H9 (cell line): Measurements from ENCODE around the gene HMG20B. TPM values are rescaled to one million over a fixed set of nuclear protein-coding genes. Genes with fewer than 3 reads are reported as not detected.

Experiments
- DNase-seq: peaks from one replicate; pipeline ENCODE4 v3.0.0-alpha.2; 2017
- H2AFZ ChIP-seq: one replicate; pipeline ENCODE4 v1.6.1; 2013; ENCODE audit warnings: mild to moderate bottlenecking, low read length, control low read depth, moderate library complexity
- H2AK5ac ChIP-seq: 2 replicates; pipeline ENCODE4 v1.6.1; 2013; ENCODE audit warnings: low read length, control low read depth, mixed read lengths; ENCODE audit not compliant: insufficient read length
- H2BK120ac ChIP-seq: one replicate; pipeline ENCODE4 v1.6.1; 2013; ENCODE audit warnings: low read depth, mild to moderate bottlenecking, low read length, control low read depth, inconsistent platforms; ENCODE audit not compliant: poor library complexity, severe bottlenecking
- H2BK12ac ChIP-seq: 2 replicates; pipeline ENCODE4 v1.6.1; 2013; ENCODE audit warnings: low read length, control low read depth, mixed read lengths, low read depth; ENCODE audit not compliant: insufficient read length
- H2BK15ac ChIP-seq: 2 replicates; pipeline ENCODE4 v1.6.1; 2013; ENCODE audit warnings: low read depth, low read length, control low read depth
- H2BK20ac ChIP-seq: one replicate; pipeline ENCODE4 v1.6.1; 2013; ENCODE audit warnings: low read depth, mild to moderate bottlenecking, low read length, control low read depth, inconsistent platforms; ENCODE audit not compliant: poor library complexity, severe bottlenecking
- H2BK5ac ChIP-seq: 2 replicates; pipeline ENCODE4 v1.6.1; 2013; ENCODE audit warnings: low read length, control low read depth, mixed read lengths; ENCODE audit not compliant: insufficient read length
- H3K14ac ChIP-seq: 2 replicates; pipeline ENCODE4 v1.6.1; 2013; ENCODE audit warnings: low read length, control low read depth; ENCODE audit not compliant: insufficient read depth
- H3K18ac ChIP-seq: 2 replicates; pipeline ENCODE4 v1.6.1; 2013; ENCODE audit warnings: low read depth, mild to moderate bottlenecking, mixed read lengths, low read length, control low read depth; ENCODE audit not compliant: insufficient read length
- H3K23ac ChIP-seq: 2 replicates; pipeline ENCODE4 v1.6.1; 2013; ENCODE audit warnings: low read length, control low read depth, mixed read lengths, low read depth; ENCODE audit not compliant: insufficient read length
- H3K23me2 ChIP-seq: 2 replicates; pipeline ENCODE4 v1.6.1; 2013; ENCODE audit warnings: low read depth, mild to moderate bottlenecking, mixed read lengths, low read length, control low read depth; ENCODE audit not compliant: insufficient read length, poor library complexity, severe bottlenecking
- H3K27ac ChIP-seq: 2 replicates; pipeline ENCODE4 v1.5.1; 2013; ENCODE audit warnings: low read length, control low read depth, mixed read lengths, low read depth; ENCODE audit not compliant: insufficient read length
- H3K27me3 ChIP-seq: 2 replicates; pipeline ENCODE4 v1.6.1; 2013; ENCODE audit warnings: low read length, control low read depth, inconsistent platforms; ENCODE audit not compliant: insufficient read depth
- H3K4ac ChIP-seq: 2 replicates; pipeline ENCODE4 v1.6.1; 2013; ENCODE audit warnings: low read depth, mild to moderate bottlenecking, control low read depth, inconsistent platforms, low read length, moderate library complexity
- H3K4me1 ChIP-seq: 2 replicates; pipeline ENCODE4 v1.6.1; 2013; ENCODE audit warnings: low read length, control low read depth, inconsistent platforms; ENCODE audit not compliant: insufficient read depth
- H3K4me2 ChIP-seq: 2 replicates; pipeline ENCODE4 v1.6.1; 2013; ENCODE audit warnings: low read length, control low read depth, mixed read lengths; ENCODE audit not compliant: insufficient read length, insufficient read depth
- H3K56ac ChIP-seq: 2 replicates; pipeline ENCODE4 v1.6.1; 2013; ENCODE audit warnings: low read depth, mild to moderate bottlenecking, mixed read lengths, low read length, control low read depth; ENCODE audit not compliant: insufficient read length
- H3K79me1 ChIP-seq: 2 replicates; pipeline ENCODE4 v1.6.1; 2013; ENCODE audit warnings: low read depth, mild to moderate bottlenecking, moderate library complexity, low read length, control low read depth, inconsistent platforms; ENCODE audit not compliant: insufficient read depth, poor library complexity, severe bottlenecking
- H3K79me2 ChIP-seq: 2 replicates; pipeline ENCODE4 v1.6.1; 2013; ENCODE audit warnings: low read length, control low read depth, inconsistent platforms; ENCODE audit not compliant: insufficient read depth
- H3K9ac ChIP-seq: 2 replicates; pipeline ENCODE4 v1.6.1; 2013; ENCODE audit warnings: low read length, control low read depth, mixed read lengths; ENCODE audit not compliant: insufficient read length; ENCODE audit errors: extremely low read depth
- H3K9me3 ChIP-seq: one replicate; pipeline ENCODE4 v1.6.1; 2013; ENCODE audit warnings: low read depth, low read length, inconsistent platforms; ENCODE audit not compliant: control insufficient read depth
- H3T11ph ChIP-seq: one replicate; pipeline ENCODE4 v1.6.1; 2013; ENCODE audit warnings: mild to moderate bottlenecking, low read length, control low read depth, inconsistent platforms
- H4K20me1 ChIP-seq: one replicate; pipeline ENCODE4 v1.6.1; 2013; ENCODE audit not compliant: control insufficient read depth, insufficient read length, insufficient read depth
- H4K5ac ChIP-seq: 2 replicates; pipeline ENCODE4 v1.6.1; 2013; ENCODE audit warnings: low read depth, mild to moderate bottlenecking, mixed read lengths, low read length, control low read depth; ENCODE audit not compliant: insufficient read length
- H4K8ac ChIP-seq: replicated peaks from 2 replicates; pipeline ENCODE4 v1.6.1; 2013; ENCODE audit warnings: low read length, control low read depth, mixed read lengths, low read depth; ENCODE audit not compliant: insufficient read length
- H4K91ac ChIP-seq: 2 replicates; pipeline ENCODE4 v1.6.1; 2013; ENCODE audit warnings: low read depth, mild to moderate bottlenecking, moderate library complexity, mixed read lengths, low read length, control low read depth; ENCODE audit not compliant: insufficient read length
- H3K27ac Mint-ChIP-seq, 3 experiments: 2 replicates in 2 of 3; 3 replicates in 1 of 3; pipeline ENCODE4 v1.8.0; 2020 to 2021; ENCODE audit warnings: mixed read lengths in 3 of 3, mild to moderate bottlenecking in 1 of 3, moderate library complexity in 1 of 3
- H3K27me3 Mint-ChIP-seq: 2 replicates; pipeline ENCODE4 v1.8.0; 2021; ENCODE audit warnings: low read depth, mild to moderate bottlenecking, moderate library complexity, mixed read lengths
- H3K36me3 Mint-ChIP-seq, 3 experiments: 2 replicates in 2 of 3; 3 replicates in 1 of 3; pipeline ENCODE4 v1.8.0; 2020 to 2021; ENCODE audit warnings: low read depth in 3 of 3, mixed read lengths in 3 of 3; ENCODE audit not compliant: insufficient read depth in 1 of 3
- H3K4me1 Mint-ChIP-seq, 2 experiments: 2 replicates each; pipeline ENCODE4 v1.8.0; 2020; ENCODE audit warnings: mixed read lengths in 2 of 2
- H3K4me3 Mint-ChIP-seq, 2 experiments: 2 replicates in 1 of 2; 3 replicates in 1 of 2; pipeline ENCODE4 v1.8.0; 2020 to 2021; ENCODE audit warnings: mild to moderate bottlenecking in 2 of 2, mixed read lengths in 2 of 2, moderate library complexity in 1 of 2
- H3K9me3 Mint-ChIP-seq, 2 experiments: 2 replicates in 1 of 2; 3 replicates in 1 of 2; pipeline ENCODE4 v1.8.0; 2020; ENCODE audit warnings: mild to moderate bottlenecking in 2 of 2, mixed read lengths in 2 of 2, moderate library complexity in 1 of 2
- WGBS: extraction: QIAGEN DNeasy Blood & Tissue Kit; methylation state at CpG from one replicate; pipeline ENCODE4 v1.1.7; 2013; ENCODE audit warnings: missing lambda C conversion rate, low lambda C conversion rate, mixed read lengths; ENCODE audit not compliant: insufficient read length; ENCODE audit errors: extremely low coverage; 5-methylcytosine and 5-hydroxymethylcytosine counted together
- total RNA-seq: library from RNA; stranded (reverse); gene quantifications from 2 replicates; pipeline ENCODE4 v1.2.1, GENCODE V29; 2021
- TF ChIP-seq, protein P1 (sequence below): fragments of 200-600 bp; sonication (generic); conservative IDR thresholded peaks from 3 replicates; pipeline ENCODE4 v1.8.0; 2021; ENCODE audit warnings: antibody characterized with exemption, mild to moderate bottlenecking

HMG20B gene
- total RNA-seq, 1 experiment from 2014 or later, result 58.1 TPM

DNA sequence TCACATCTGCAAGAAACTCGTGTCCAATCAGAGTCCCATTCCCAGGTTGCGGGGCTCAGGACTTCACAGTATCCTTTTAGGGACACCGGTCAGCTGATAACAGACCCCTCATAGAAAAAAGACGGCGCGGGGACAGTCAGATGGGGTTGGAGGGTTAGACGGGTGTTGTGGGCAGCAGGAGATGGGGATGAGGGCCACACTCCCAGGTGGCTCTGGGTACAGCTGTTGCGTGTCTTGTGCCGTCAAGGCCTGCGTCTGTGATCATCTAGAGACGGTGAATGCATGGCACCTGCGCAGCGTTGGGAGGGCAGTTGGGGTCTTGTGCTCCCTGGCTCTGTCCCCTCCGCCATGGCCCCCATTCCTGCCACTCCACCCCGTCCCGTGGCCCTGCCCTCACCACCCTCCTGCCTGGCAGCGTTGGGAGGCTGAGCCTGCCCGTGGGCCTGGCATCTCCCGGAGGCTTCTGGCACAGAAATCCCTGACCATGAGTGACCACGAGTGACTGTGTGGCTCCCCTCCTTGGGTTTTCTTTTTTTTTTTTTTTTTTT, 47.8 kb upstream of the HMG20B start:
- no peak overlapping the region for H3K27ac ChIP-seq
- Mint-ChIP-seq H3K27ac (peak overlapping the region; percentile 23 to 63 (median 62); a peak in 1 of 7 replicates), H3K36me3 (peaks cover 10 to 35% (median 33%) of the 10 kb centered on the region in 3 experiments), H3K9me3 (no peaks in the 10 kb centered on the region; a peak in 1 of 5 replicates), H3K27me3 (no peaks in the 10 kb centered on the region), H3K4me1 (peaks cover 7 to 10% of the 10 kb centered on the region in 2 experiments), H3K4me3 (no peak overlapping the region)
- DNase-seq, result no peak
- no peak overlapping the region for H3K18ac ChIP-seq
- H2BK120ac ChIP-seq, result no peak overlapping the region
- no peaks in the 10 kb centered on the region for H3K79me2 ChIP-seq
- H3K23ac ChIP-seq, result no peak overlapping the region
- no peak overlapping the region for H2AK5ac ChIP-seq
- H2BK5ac ChIP-seq, result no peak overlapping the region
- H3K27me3 ChIP-seq, result no peaks in the 10 kb centered on the region
- WGBS, result no CpG with 5 or more reads among the region's 20 CpGs
- no peaks in the 10 kb centered on the region for H3K9me3 ChIP-seq
- H3T11ph ChIP-seq, result no peak overlapping the region
- H3K56ac ChIP-seq, result no peak overlapping the region
- no peaks in the 10 kb centered on the region for H4K20me1 ChIP-seq
- no peak overlapping the region for H3K9ac ChIP-seq
- H3K23me2 ChIP-seq, result no peaks in the 10 kb centered on the region
- no peak overlapping the region for H4K91ac ChIP-seq
- no peak overlapping the region for H3K4ac ChIP-seq
- H4K8ac ChIP-seq, result no peak overlapping the region
- no peak overlapping the region for H2BK20ac ChIP-seq
- H2AFZ ChIP-seq, result no peak overlapping the region
- TF ChIP-seq, protein P1, sequence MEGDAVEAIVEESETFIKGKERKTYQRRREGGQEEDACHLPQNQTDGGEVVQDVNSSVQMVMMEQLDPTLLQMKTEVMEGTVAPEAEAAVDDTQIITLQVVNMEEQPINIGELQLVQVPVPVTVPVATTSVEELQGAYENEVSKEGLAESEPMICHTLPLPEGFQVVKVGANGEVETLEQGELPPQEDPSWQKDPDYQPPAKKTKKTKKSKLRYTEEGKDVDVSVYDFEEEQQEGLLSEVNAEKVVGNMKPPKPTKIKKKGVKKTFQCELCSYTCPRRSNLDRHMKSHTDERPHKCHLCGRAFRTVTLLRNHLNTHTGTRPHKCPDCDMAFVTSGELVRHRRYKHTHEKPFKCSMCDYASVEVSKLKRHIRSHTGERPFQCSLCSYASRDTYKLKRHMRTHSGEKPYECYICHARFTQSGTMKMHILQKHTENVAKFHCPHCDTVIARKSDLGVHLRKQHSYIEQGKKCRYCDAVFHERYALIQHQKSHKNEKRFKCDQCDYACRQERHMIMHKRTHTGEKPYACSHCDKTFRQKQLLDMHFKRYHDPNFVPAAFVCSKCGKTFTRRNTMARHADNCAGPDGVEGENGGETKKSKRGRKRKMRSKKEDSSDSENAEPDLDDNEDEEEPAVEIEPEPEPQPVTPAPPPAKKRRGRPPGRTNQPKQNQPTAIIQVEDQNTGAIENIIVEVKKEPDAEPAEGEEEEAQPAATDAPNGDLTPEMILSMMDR, result no peak
- H3K4me1 ChIP-seq, result no peaks in the 10 kb centered on the region
- H3K14ac ChIP-seq, result no peak overlapping the region
- no peak overlapping the region for H4K5ac ChIP-seq
- H3K4me2 ChIP-seq, result no peak overlapping the region
- H2BK12ac ChIP-seq, result no peak overlapping the region
- H3K79me1 ChIP-seq, result no peaks in the 10 kb centered on the region
- H2BK15ac ChIP-seq, result no peak overlapping the region
